ENCODE data around the gene RBBP5. TPM values are rescaled to one million over a fixed set of nuclear protein-coding genes. Genes with fewer than 3 reads are reported as not detected.

The RBBP5 gene
- total and polyA plus RNA-seq, 2 of the 4 experiments (the other 2 are of a cell fraction), result 7.3 to 37.5 TPM

DNA sequence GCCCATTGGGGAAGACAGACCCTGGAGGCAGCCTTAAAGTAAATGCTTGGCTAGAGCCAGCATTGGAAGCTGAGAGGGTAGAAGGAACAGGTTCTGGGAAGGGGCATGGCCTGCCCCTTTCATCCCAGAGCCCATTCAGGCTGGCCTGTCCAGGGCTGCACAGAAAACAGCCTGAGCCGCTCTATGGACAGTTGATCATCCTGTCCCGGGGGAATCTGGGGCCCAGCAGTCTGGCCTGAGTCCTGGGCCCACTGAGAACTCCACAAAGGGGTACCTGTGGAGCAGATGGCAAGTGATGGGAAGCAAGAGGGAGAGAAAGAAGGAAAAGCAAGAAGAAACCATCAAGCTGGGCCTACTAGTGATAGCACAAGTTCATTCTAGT, 50.8 kb downstream of the RBBP5 start:
- BruUV-seq (replicated peaks), result no TSS peak
- no peak overlapping the region for H3K14ac ChIP-seq (replicated peaks; ENCODE audit: low read depth, low read length)
- ATAC-seq (ENCODE audit: low read depth) (no peak), DNase-seq (no peak)
- 83% methylated on average over 1 of the region's 2 CpGs; no CpG with 5 or more reads in 1 of the 2 experiments for WGBS, 2 experiments (ENCODE audit: extremely low coverage in 2 of 2, insufficient read length in 1 of 2)
- H4K91ac ChIP-seq (ENCODE audit: insufficient read depth, low read depth, low read length), result no peak overlapping the region
- no peak overlapping the region for H3K4me2 ChIP-seq (ENCODE audit: low read depth, low read length)
- no peak overlapping the region for H3K18ac ChIP-seq (ENCODE audit: low read depth, low read length)
- H2AK5ac ChIP-seq (ENCODE audit: low read depth, low read length), result no peak overlapping the region
- no peak overlapping the region for H2AFZ ChIP-seq (replicated peaks; ENCODE audit: low read length, poor library complexity)
- H3K56ac ChIP-seq (ENCODE audit: extremely low read depth, insufficient read depth, low read length), result no peak overlapping the region
- no peak overlapping the region for H4K8ac ChIP-seq (ENCODE audit: low read depth in 2 of 2, low read length in 2 of 2)
- H3K4me3 ChIP-seq (ENCODE audit: insufficient read depth, low read depth, low read length), result no peak overlapping the region
- in situ Hi-C loops (cut with MboI; ENCODE audit: low sequenced_read_pairs), result no loop called here
- no peak overlapping the region for H2BK20ac ChIP-seq (ENCODE audit: low read depth, low read length)
- no peak overlapping the region for H3K9ac ChIP-seq (ENCODE audit: low read depth, low read length)
- dilution Hi-C loops (cut with HindIII; ENCODE audit: low sequenced_read_pairs, unreplicated experiment), result no loop called here
- ChIA-PET POLR2A (ENCODE audit: unreplicated experiment) (no interaction called here), CTCF (interaction anchor here (1.5 kb wide), 1 partner anchor 9 kb away, joined by 5 read pairs; no protein-coding TSS in a partner anchor)
- H3K27me3 ChIP-seq (ENCODE audit: control insufficient read depth, insufficient read depth, low read length), result peaks cover 2% of the 10 kb centered on the region
- no peaks in the 10 kb centered on the region for H3K36me3 ChIP-seq (ENCODE audit: control insufficient read depth, insufficient read depth, low read length)
- no peak overlapping the region for H3K4ac ChIP-seq (ENCODE audit: low read depth, low read length)
- no peak overlapping the region for H3K23ac ChIP-seq (ENCODE audit: low read depth, low read length)
- no peaks in the 10 kb centered on the region for H3K79me1 ChIP-seq (ENCODE audit: low read depth in 1 of 2, low read length in 2 of 2)
- H3K27ac ChIP-seq (ENCODE audit: insufficient read depth, low read length), result no peak overlapping the region
- no peaks in the 10 kb centered on the region for H3K4me1 ChIP-seq (ENCODE audit: control insufficient read depth, insufficient read depth, low read length)
- H2BK5ac ChIP-seq (ENCODE audit: low read depth, low read length, poor library complexity, severe bottlenecking), result no peak overlapping the region
- H2AK9ac ChIP-seq (replicated peaks; ENCODE audit: low read depth, low read length, poor library complexity), result no peak overlapping the region
- H4K5ac ChIP-seq (ENCODE audit: low read depth, low read length), result no peak overlapping the region
- H2BK120ac ChIP-seq (ENCODE audit: low read depth, low read length), result no peak overlapping the region
- no peaks in the 10 kb centered on the region for H4K20me1 ChIP-seq (ENCODE audit: insufficient read depth, low read length)
- intact Hi-C loops (cut with micrococcal nuclease), result no loop called here
- H3K9me1 ChIP-seq (ENCODE audit: insufficient read depth, low read length), result no peaks in the 10 kb centered on the region; the same call in 1 of the 2 replicates
- no peak overlapping the region for H2BK15ac ChIP-seq (ENCODE audit: low read depth, low read length)
- no peaks in the 10 kb centered on the region for H3K9me3 ChIP-seq (ENCODE audit: control insufficient read depth, insufficient read depth, low read length)
- TF ChIP-seq, protein P1, sequence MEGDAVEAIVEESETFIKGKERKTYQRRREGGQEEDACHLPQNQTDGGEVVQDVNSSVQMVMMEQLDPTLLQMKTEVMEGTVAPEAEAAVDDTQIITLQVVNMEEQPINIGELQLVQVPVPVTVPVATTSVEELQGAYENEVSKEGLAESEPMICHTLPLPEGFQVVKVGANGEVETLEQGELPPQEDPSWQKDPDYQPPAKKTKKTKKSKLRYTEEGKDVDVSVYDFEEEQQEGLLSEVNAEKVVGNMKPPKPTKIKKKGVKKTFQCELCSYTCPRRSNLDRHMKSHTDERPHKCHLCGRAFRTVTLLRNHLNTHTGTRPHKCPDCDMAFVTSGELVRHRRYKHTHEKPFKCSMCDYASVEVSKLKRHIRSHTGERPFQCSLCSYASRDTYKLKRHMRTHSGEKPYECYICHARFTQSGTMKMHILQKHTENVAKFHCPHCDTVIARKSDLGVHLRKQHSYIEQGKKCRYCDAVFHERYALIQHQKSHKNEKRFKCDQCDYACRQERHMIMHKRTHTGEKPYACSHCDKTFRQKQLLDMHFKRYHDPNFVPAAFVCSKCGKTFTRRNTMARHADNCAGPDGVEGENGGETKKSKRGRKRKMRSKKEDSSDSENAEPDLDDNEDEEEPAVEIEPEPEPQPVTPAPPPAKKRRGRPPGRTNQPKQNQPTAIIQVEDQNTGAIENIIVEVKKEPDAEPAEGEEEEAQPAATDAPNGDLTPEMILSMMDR (conservative IDR thresholded peaks at IDR 0.05; ENCODE audit: low read depth, low read length), result no peak
- TF ChIP-seq SMC3 (IDR thresholded peaks at IDR 0.05; ENCODE audit: low read depth, low read length) (no peak), USF2 (IDR thresholded peaks at IDR 0.05; ENCODE audit: low read depth, low read length) (no peak), ELK1 (IDR thresholded peaks at IDR 0.05; ENCODE audit: borderline replicate concordance, low read depth, low read length) (no peak), RFX5 (IDR thresholded peaks at IDR 0.05; ENCODE audit: low read depth, low read length) (no peak), CHD1 (IDR thresholded peaks at IDR 0.05; ENCODE audit: low read depth, low read length) (no peak), MXI1 (IDR thresholded peaks at IDR 0.05; ENCODE audit: borderline replicate concordance, low read depth, low read length) (no peak), MAZ (IDR thresholded peaks at IDR 0.05; ENCODE audit: borderline replicate concordance, low read depth, low read length) (no peak), POLR2A (IDR thresholded peaks at IDR 0.05; ENCODE audit: low read depth, low read length) (no peak), FOS (IDR thresholded peaks at IDR 0.05; ENCODE audit: low read depth, low read length) (no peak), BHLHE40 (IDR thresholded peaks at IDR 0.05; ENCODE audit: low read depth, low read length) (no peak), RCOR1 (IDR thresholded peaks at IDR 0.05; ENCODE audit: insufficient replicate concordance, low read length) (no peak), MAFK (IDR thresholded peaks at IDR 0.05; ENCODE audit: low read depth, low read length) (no peak), NFE2L2 (IDR thresholded peaks at IDR 0.05; ENCODE audit: low read depth, low read length) (no peak), RAD21 (IDR thresholded peaks at IDR 0.05; ENCODE audit: low read length) (no peak), CEBPB (IDR thresholded peaks at IDR 0.05; ENCODE audit: low read depth, low read length) (no peak)

Data from IMR-90 (cell line).